ENCODE measurements around the gene CDKL4. TPM values are rescaled to one million over a fixed set of nuclear protein-coding genes. Genes with fewer than 3 reads are reported as not detected.
"Not testable (repeated sequence)": the region's sequence is repeated elsewhere in the genome, so short reads cannot be mapped to it uniquely, and the experiment has no call there.

The CDKL4 gene
- total RNA-seq, 8 experiments from 2014 or later, result 0.29 to 3.0 (median 1.9) TPM

GRCh38 chr2:39164089-39164488 is 79.7 kb downstream of the CDKL4 start:
- no peaks in the 10 kb centered on the region for H3K4me1 ChIP-seq (replicated peaks in 1 of 2)
- H3K27ac ChIP-seq, result no peak overlapping the region
- no peak for ATAC-seq (replicated peaks in 6 of 8)
- H3K4me3 ChIP-seq, result no peak overlapping the region
- WGBS, 10 experiments, result 56 to 100% (median 83%) methylated on average over 1 to 4 of the region's 4 CpGs; no CpG with 5 or more reads in 2 of the 10 experiments
- in situ Hi-C loops (cut with MboI; ENCODE audit: low pct_unique_long_range_greater_than_20kb in 2 of 9, low sequenced_read_pairs in 9 of 9, unreplicated experiment in 9 of 9), result no loop called here

GRCh38 chr2:39160982-39161381 is 82.8 kb downstream of the CDKL4 start:
- ATAC-seq (replicated peaks in 6 of 8), result peak in 2 of 8 experiments; percentile 6 to 9
- 0 to 93% (median 62%) methylated on average over 1 to 3 of the region's 3 CpGs; no CpG with 5 or more reads in 2 of the 10 experiments for WGBS, 10 experiments
- H3K4me3 ChIP-seq, result no peak overlapping the region
- no peaks in the 10 kb centered on the region for H3K4me1 ChIP-seq (replicated peaks in 1 of 2)
- no peak overlapping the region for H3K27ac ChIP-seq
- in situ Hi-C loops (cut with MboI; ENCODE audit: low pct_unique_long_range_greater_than_20kb in 2 of 9, low sequenced_read_pairs in 9 of 9, unreplicated experiment in 9 of 9), result no loop called here

GRCh38 chr2:39159283-39159682 is 84.5 kb downstream of the CDKL4 start:
- H3K27ac ChIP-seq, result no peak overlapping the region
- H3K4me3 ChIP-seq, result no peak overlapping the region
- in situ Hi-C loops (cut with MboI; ENCODE audit: low pct_unique_long_range_greater_than_20kb in 2 of 9, low sequenced_read_pairs in 9 of 9, unreplicated experiment in 9 of 9), result no loop called here
- 0 to 90% (median 78%) methylated on average over 1 to 2 of the region's 2 CpGs; no CpG with 5 or more reads in 1 of the 10 experiments for WGBS, 10 experiments
- ATAC-seq (replicated peaks in 6 of 8), result peak in 3 of 8 experiments; percentile 13 to 62 (median 45)
- no peaks in the 10 kb centered on the region for H3K4me1 ChIP-seq (replicated peaks in 1 of 2)

GRCh38 chr2:39158351-39158750 is 85.4 kb downstream of the CDKL4 start:
- 57 to 100% (median 90%) methylated on average over 1 to 4 of the region's 4 CpGs; no CpG with 5 or more reads in 1 of the 10 experiments for WGBS, 10 experiments
- no peak for ATAC-seq (replicated peaks in 6 of 8)
- in situ Hi-C loops (cut with MboI; ENCODE audit: low pct_unique_long_range_greater_than_20kb in 2 of 9, low sequenced_read_pairs in 9 of 9, unreplicated experiment in 9 of 9), result no loop called here

GRCh38 chr2:39156846-39157245 is 86.9 kb downstream of the CDKL4 start:
- WGBS, 10 experiments, result 0 to 100% (median 42%) methylated on average over 1 to 6 of the region's 6 CpGs; no CpG with 5 or more reads in 4 of the 10 experiments
- in situ Hi-C loops (cut with MboI; ENCODE audit: low pct_unique_long_range_greater_than_20kb in 2 of 9, low sequenced_read_pairs in 9 of 9, unreplicated experiment in 9 of 9), result no loop called here
- H3K4me1 ChIP-seq (replicated peaks in 1 of 2), result no peaks in the 10 kb centered on the region
- H3K27ac ChIP-seq, result no peak overlapping the region
- ATAC-seq (replicated peaks in 6 of 8), result peak in 3 of 8 experiments; percentile 9 to 94 (median 67)
- H3K4me3 ChIP-seq, result no peak overlapping the region

More at GRCh38 chr2:39158351-39158750, 85.4 kb downstream of the CDKL4 start:
- Histone ChIP-seq H3K4me3 (no peak overlapping the region), H3K4me1 (replicated peaks in 1 of 2) (no peaks in the 10 kb centered on the region), H3K27ac (no peak overlapping the region)

DNA sequence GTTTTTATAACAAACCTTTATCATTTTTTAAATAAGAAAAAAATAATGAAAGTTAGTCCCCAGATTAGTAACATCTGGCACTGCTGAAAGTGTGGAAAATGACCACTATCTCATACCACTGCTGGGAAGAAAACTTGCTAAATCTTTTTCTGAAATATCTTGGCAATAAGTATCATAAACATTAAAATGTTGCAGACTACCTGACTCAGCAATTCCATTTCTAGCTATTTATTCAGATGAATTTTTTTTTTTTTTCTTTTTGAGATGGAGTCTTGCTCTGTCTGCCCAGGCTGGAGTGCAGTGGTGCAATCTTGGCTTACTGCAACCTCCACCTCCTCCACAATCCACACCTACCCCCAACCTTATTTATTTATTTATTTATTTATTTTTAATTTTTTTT is 87.7 kb downstream of the CDKL4 start:
- Histone ChIP-seq H3K4me3 (no peak overlapping the region), H3K27ac (no peak overlapping the region), H3K4me1 (replicated peaks in 1 of 2) (no peaks in the 10 kb centered on the region)
- ATAC-seq (replicated peaks in 6 of 8), result peak in 3 of 8 experiments; percentile 17 to 23 (median 18)
- in situ Hi-C loops (cut with MboI; ENCODE audit: low pct_unique_long_range_greater_than_20kb in 2 of 9, low sequenced_read_pairs in 9 of 9, unreplicated experiment in 9 of 9), result no loop called here

- H3K27ac ChIP-seq; H3K4me3 ChIP-seq; H3K4me1 ChIP-seq (replicated peaks in 1 of 2); ATAC-seq (replicated peaks in 6 of 8); in situ Hi-C loops (cut with MboI; ENCODE audit: low pct_unique_long_range_greater_than_20kb in 2 of 9, low sequenced_read_pairs in 9 of 9, unreplicated experiment in 9 of 9): not testable (repeated sequence)
- WGBS, 10 experiments, result 69 to 97% (median 90%) methylated on average over 1 to 4 of the region's 4 CpGs; no CpG with 5 or more reads in 1 of the 10 experiments
These were observed 88.2 kb downstream of the CDKL4 start for GRCh38 chr2:39155573-39155972.

DNA sequence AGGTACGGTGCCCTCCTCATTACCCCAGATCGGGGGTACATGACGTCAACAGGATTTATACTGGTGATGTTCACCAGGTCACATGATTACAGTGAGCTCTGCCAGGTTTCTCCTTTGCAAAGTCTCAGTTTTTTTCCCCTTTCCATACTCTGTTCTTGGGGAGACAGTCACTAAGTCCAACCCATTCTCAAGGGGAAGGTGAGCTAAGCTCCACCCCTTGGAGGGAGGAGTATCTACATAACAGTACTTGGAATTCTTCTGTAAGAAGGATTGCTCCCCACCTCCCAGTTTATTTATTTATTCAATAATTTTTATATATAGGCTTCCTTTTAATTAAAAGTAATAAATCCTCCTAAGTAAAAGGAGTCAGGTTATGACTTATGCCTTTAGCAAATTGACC is 88.8 kb downstream of the CDKL4 start:
- no peaks in the 10 kb centered on the region for H3K4me1 ChIP-seq (replicated peaks in 1 of 2)
- in situ Hi-C loops (cut with MboI; ENCODE audit: low pct_unique_long_range_greater_than_20kb in 2 of 9, low sequenced_read_pairs in 9 of 9, unreplicated experiment in 9 of 9), result no loop called here
- 75 to 100% (median 96%) methylated on average over 1 to 3 of the region's 3 CpGs; no CpG with 5 or more reads in 4 of the 10 experiments for WGBS, 10 experiments

DNA sequence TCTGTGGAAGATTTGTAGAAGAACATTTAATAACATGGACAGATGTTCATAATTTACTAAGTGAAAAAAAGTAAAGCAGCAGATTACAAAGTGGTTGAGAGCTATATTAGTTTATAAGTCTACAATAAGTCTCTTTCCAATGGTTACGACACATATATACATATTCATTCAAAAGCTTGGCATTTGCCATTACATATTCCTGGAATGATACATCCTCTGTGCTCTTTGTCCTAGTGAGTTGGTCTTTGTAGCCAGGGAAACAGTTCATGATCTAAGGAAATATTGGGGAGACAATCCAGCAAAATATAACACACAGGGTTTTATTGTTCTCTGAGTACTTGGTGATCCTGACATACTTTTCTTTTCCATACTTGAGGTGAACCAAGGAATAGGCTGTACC is 90.5 kb downstream of the CDKL4 start:
- peak in 3 of 8 experiments; percentile 9 to 60 (median 48) for ATAC-seq (replicated peaks in 6 of 8)
- no peak overlapping the region for H3K4me3 ChIP-seq
- no peaks in the 10 kb centered on the region for H3K4me1 ChIP-seq (replicated peaks in 1 of 2)
- in situ Hi-C loops (cut with MboI; ENCODE audit: low pct_unique_long_range_greater_than_20kb in 2 of 9, low sequenced_read_pairs in 9 of 9, unreplicated experiment in 9 of 9), result no loop called here
- H3K27ac ChIP-seq, result no peak overlapping the region
- WGBS, 10 experiments, result 0 to 100% (median 68%) methylated on average over 1 of the region's 1 CpG; no CpG with 5 or more reads in 2 of the 10 experiments

More for the DNA sequence above, 88.8 kb downstream of the CDKL4 start:
- Histone ChIP-seq H3K27ac (no peak overlapping the region), H3K4me3 (no peak overlapping the region)
- ATAC-seq (replicated peaks in 6 of 8), result no peak

DNA sequence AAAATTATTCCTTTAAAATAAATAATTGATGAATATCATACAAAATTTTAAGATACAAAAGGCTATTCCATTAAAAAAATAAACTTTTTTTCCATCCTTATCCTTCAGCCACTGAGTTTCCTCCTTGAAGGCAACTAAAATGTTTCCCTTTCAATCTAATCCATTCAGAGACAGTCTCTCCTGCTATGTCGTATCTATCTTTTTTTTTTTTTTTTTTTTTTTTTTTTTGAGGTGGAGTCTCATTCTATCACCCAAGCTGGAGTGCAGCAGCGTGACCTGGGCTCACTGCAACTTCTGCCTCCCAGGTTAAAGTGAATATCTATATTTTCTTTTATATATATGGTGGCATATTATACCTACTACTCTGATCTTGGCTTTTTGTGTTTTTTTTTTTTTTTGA is 91.3 kb downstream of the CDKL4 start:
- H3K4me3 ChIP-seq, result no peak overlapping the region
- in situ Hi-C loops (cut with MboI; ENCODE audit: low pct_unique_long_range_greater_than_20kb in 2 of 9, low sequenced_read_pairs in 9 of 9, unreplicated experiment in 9 of 9), result no loop called here
- WGBS, 10 experiments, result 54 to 88% (median 83%) methylated on average over 1 to 2 of the region's 2 CpGs; no CpG with 5 or more reads in 1 of the 10 experiments
- no peaks in the 10 kb centered on the region for H3K4me1 ChIP-seq (replicated peaks in 1 of 2)
- no peak for ATAC-seq (replicated peaks in 6 of 8)
- H3K27ac ChIP-seq, result no peak overlapping the region

DNA sequence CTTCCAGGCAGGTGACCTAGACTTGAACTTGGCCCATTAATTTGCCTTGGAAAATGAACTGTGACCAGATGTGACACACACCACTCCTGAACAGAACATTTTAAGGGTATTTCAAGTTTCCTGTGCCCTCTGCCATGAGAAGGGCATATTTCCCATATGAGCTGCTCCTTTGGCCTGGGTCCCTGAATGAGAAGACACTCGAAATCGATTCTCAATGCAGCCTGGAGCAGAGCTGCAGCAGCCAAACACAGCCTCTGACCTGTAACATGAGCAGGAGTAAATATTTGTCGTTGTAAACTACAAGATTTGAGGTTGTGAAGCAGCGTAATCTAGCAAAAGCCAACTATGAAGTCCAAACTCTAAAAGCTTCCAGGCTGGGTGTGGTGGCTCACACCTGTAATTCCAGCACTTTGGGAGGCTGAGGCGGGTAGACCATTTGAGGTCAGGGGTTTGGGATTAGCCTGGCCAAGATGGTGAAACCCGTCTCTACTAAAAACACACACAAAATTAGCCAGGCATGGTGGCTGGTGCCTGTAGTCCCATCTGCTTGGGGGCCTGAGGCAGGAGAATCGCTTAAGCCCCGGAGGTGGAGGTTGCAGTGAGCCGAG is 92.8 kb downstream of the CDKL4 start:
- H3K4me3 ChIP-seq, result no peak overlapping the region
- ATAC-seq (replicated peaks in 6 of 8), result peak in 1 of 8 experiments; percentile 40
- 60 to 100% (median 90%) methylated on average over 1 to 7 of the region's 9 CpGs; no CpG with 5 or more reads in 1 of the 10 experiments for WGBS, 10 experiments
- in situ Hi-C loops (cut with MboI; ENCODE audit: low pct_unique_long_range_greater_than_20kb in 2 of 9, low sequenced_read_pairs in 9 of 9, unreplicated experiment in 9 of 9), result no loop called here
- H3K4me1 ChIP-seq (replicated peaks in 1 of 2), result no peaks in the 10 kb centered on the region
- no peak overlapping the region for H3K27ac ChIP-seq

DNA sequence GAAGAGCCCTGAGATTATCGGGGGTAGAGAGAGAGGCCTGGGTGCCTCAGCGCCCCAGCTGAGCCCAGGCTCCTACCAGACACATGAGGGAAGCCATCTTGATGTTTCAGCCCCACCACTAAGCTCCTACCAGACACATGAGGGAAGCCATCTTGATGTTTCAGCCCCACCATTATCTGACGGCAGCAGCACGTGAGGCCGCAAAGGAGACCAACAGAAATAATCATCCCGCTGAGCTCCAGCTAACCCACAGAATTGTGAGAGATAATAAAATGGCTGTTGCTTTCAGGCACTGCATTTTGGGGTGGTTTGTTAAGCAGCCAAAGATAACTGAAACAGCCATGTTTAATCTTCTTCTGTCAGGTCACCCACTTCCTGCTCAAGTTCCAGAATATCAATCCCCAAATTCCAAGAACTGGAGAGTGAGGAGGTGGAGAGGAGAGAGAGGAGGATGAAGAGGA is 93.6 kb downstream of the CDKL4 start:
- no peak for ATAC-seq (replicated peaks in 6 of 8)
- in situ Hi-C loops (cut with MboI; ENCODE audit: low pct_unique_long_range_greater_than_20kb in 2 of 9, low sequenced_read_pairs in 9 of 9, unreplicated experiment in 9 of 9), result no loop called here
- WGBS, 10 experiments, result 80 to 100% (median 90%) methylated on average over 1 to 5 of the region's 6 CpGs; no CpG with 5 or more reads in 5 of the 10 experiments
- Histone ChIP-seq H3K4me3 (no peak overlapping the region), H3K4me1 (replicated peaks in 1 of 2) (no peaks in the 10 kb centered on the region), H3K27ac (no peak overlapping the region)

- in situ Hi-C loops (cut with MboI; ENCODE audit: low pct_unique_long_range_greater_than_20kb in 2 of 9, low sequenced_read_pairs in 9 of 9, unreplicated experiment in 9 of 9), result no loop called here
- H3K27ac ChIP-seq, result no peak overlapping the region
- H3K4me1 ChIP-seq (replicated peaks in 1 of 2), result peaks cover 0 to 2% of the 10 kb centered on the region in 2 donors
- no peak for ATAC-seq (replicated peaks in 6 of 8)
- no peak overlapping the region for H3K4me3 ChIP-seq
These were observed 97.1 kb downstream of the CDKL4 start for GRCh38 chr2:39146630-39147029.
